HG03521 (cell line): ENCODE data around the gene LRRC31.

Experiments
- ATAC-seq: cut with Tn5 transposase; IDR thresholded peaks from one replicate; pipeline ENCODE4 v1.9.1; 2021; ENCODE audit warnings: mild to moderate bottlenecking, moderate library complexity; ENCODE audit not compliant: unreplicated experiment

The LRRC31 gene

DNA sequence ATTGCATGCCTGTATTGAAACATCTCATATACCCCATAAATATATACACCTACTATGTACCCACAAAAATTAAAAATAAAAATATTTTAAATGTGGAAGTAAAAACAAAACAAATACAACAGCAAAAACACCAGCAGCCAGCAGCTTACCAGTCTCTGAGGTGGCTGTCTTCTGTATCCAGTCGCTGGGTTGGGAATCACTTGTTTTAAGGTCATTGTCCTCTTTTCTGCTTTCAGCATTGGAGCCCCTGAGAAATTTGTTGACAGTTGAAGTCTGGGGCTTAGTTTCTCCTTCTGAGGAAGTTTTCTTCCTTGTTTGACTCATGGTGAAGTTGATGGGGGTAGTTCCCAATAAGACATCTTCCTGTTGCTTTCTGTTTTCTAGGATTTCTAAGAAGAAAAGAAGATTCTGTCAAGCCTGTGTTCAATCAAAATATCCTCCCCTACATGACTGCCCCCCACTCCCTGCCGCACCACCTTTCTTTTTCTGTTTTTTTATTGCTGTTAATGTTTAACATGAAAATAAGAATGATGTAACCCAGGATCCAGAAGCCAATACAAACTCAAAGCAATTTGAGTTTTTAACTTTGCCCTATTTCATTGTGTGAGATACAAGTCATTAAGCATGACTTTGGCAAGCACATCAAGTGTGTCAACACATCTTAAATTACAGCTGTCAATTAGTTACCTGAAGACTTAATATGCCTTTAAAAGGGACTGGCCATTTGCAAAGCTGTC, at the start of gene LRRC31:
Gene LRRC31, minus strand, starts transcription at position 452 of the 737 bp plus-strand sequence. Its CDS starts 128 bp downstream, at position 324.
- no peak for ATAC-seq

DNA sequence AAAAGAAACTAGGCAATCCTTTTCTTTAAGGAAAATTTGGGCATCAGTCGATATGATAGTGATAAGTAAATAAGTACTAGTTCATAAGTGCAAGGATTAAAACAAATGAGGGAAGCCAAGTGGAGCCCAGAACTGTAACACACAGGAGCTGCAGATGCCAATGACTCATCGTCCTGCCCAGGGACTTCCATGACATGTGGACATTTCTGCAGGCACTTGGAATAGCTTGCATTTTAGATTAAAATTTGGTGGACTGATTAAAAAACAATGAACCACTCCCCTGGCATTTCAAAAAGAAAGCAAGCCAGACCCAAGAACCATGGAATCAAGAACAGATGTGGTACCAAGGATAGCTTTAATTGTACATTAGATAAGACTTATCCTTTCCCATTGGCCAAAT, 44.6 kb upstream of the LRRC31 start:
- no peak for ATAC-seq

DNA sequence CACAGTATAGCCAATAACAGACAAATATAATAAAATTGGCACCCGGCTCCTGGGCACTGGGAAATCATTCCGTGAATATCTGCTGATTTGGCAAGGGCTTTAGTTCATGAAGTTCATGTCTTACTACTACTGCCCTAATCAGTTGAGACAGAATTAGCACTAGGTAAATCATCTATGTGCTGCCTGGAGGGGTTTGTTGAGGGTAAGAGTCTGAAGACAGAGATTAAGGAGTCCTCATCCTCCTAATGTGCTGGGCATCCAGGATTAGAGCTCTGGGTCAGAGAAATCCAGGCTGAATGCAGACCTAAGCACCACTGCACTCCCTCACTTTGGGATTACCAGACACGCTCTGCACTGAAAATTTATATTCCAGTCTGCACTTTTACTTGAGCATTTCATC, 43.6 kb upstream of the LRRC31 start:
- ATAC-seq, result no peak

DNA sequence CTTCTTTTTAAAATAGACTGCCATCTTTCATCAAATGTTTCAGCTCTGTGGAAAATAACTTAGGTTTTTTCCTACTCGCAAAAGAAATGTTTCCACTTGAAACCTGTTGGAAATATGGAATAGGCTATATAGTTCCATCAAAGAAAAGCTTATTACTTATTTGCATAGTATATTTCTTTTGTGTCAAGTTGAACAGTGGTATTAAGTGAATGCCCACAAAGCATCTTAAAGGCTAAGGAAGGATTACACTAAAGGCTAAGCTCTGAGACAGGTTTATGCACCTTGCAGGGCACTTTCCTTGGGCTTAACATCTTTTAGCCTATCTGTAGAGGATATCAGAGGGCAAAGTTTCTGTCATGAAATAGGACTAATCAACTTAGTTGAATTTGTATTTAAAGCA, 41.5 kb upstream of the LRRC31 start, which contains the start of gene SAMD7:
Gene SAMD7, plus strand, starts transcription at position 301 of the 400 bp plus-strand sequence. CDS start 7,927 bp downstream, outside the sequence.
- no peak for ATAC-seq

DNA sequence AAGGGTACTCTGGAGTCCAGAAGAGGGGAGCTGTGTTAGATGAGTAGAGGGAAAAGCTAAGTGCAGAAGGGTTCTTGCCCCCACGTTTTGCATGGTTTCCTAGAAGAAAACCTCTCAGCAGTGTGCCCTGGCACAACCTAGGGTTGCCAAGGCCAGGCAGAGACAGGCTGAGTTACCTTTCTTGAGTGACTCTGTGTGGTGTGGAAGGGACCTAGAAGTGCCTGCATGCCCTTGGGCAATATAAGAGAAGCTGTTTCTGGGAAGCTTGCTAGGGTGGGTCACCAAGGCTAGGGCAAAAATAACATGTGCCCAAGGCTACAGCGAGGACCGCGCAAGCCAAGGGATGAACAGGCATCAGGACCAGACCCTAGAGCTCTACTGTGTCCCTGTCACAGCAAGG, 38.2 kb upstream of the LRRC31 start:
- no peak for ATAC-seq

DNA sequence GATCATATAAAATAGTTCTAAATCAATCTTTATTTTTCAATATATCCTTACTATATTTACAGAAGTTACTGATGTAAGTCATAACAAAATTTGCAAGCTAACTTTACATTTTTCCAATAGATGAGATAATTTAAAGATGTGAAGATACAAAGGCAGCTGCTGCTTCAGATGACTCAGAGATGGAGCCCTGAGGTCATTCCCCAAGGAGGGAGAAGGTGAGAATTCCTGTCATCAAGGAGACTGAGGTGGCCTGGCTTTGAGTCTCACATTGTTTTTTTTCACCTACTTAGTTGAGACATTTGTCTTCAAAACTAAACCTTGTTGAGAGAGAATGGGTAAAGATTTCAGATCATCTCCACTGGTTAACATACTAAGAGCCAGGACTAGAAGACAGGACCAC, 37.7 kb upstream of the LRRC31 start:
- no peak for ATAC-seq

DNA sequence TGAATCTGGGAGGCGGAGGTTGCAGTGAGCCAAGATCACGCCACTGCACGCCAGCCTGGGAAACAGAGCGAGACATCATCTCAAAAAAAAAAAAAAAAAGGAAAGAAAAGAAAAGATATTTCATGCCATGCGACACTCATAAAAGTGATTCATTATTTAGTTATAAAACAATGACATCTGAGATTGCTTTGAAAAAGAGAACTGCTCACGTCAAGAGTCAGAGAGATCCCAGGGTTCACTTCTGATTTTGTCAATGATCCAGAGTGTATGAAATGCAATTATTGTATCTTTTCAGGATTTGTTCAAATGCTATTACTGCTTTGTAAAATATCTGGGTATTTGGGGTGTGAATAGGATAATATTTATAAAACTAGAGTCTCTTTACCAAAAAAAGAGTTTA, 35.7 kb upstream of the LRRC31 start:
- no peak for ATAC-seq

DNA sequence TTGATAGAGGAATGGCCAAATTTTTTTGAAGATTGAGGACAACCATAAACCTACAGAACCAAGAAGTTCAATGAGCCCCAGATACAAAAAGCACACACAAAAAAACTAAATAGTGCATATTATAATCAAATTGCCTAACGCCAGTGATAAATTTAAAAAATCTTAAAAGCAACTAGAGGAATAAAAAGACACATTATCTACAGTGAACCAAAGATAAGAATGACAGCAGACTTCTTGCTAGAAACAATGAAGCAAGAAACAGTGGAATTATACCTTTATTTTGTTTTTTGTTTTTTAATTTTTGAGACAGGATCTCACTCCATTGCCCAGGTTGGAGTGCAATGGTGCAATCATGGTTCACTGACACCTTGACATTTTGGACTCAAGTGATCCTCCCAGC, 31.7 kb upstream of the LRRC31 start:
- ATAC-seq, result no peak

DNA sequence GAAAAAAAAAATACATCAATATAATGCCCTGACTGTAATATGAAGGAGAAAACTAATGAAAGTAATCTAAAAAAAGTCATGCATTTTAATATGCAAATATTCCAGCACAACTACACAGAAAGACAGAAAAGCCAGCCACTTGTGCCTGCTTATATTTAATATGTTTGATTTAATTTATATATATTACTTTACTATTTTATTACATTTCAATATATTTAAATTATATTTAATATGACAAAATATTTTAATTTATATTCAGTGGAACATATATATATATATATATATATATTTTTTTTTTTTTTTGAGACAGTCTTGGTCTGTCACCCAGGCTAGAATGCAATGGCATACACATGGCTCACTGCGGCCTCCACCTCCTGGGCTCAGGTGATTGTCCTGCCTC, 27.5 kb upstream of the LRRC31 start:
- no peak for ATAC-seq

DNA sequence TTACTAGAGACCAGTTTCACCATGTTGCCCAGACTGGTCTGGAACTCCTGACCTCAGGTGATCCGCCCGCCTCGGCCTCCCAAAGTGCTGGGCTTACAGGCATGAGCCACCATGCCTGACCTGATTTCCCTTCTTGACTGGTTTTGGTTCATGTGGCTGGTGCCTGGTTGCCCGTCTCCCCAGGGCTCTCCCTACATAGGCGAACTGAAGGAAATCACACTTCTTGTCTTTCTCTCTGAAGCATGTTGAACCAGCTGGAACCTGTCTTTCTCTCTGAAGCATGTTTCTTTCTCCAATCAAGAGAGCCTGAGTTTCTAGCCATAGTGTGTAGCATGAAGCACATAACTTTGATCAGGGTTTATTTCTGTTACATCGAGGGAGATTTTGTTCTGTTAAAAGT, 25.3 kb upstream of the LRRC31 start:
- ATAC-seq, result no peak

DNA sequence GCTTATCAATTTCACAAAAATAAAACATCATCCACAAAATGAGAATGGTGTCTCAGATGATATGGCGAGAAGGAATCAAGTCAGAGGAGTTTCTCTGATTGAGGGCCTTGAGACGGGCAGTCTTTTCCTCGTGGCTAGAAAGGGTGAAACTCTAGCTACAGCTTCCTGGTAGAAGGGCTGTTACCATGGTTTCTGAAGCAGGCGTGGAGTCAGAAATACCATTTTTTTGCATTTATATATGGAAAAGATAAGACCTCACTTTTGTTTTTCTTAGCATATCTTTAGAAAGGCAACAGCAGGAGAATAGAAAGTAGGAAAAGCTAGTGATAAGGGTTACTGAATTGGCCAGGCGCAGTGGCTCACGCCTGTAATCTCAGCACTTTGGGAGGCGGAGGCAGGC, 24.4 kb upstream of the LRRC31 start:
- ATAC-seq, result no peak

DNA sequence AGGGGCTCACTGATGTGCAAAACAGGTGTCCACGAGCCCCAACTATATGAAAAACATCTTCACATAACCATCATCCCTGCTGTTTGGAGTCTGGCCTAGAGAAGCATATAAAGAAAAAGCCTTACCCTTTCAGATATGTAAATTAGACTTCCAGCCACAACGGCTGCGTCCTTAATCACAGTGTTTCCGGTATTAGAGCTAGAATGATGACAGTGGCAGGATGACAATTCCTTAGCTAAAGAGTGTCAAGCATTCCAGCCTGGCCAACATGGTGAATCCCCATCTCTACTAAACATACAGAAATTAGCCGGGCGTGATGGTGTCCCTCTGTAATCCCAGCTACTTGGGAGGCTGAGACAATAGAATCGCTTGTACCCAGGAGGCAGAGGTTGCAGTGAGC, 22.2 kb upstream of the LRRC31 start:
- ATAC-seq, result no peak

DNA sequence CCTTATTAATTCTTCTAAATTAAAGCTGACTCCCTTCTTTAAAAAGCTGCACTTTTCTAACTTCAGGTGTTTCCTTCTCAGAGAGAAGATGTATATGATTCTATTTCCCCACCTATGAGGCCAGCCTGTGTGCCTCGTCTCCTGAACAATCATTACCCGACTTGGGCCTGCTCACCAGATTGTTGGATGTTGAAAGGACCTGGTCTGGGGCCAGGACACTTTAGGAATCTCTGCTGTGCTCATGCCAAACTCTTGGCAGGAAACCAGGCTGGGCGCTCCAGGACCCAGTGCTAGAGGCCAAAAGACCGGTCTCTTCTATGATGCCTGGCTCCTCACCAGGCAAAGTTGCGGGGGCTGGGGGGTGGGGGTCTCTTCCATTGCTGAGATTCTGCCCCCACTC, 16.9 kb upstream of the LRRC31 start:
- no peak for ATAC-seq

DNA sequence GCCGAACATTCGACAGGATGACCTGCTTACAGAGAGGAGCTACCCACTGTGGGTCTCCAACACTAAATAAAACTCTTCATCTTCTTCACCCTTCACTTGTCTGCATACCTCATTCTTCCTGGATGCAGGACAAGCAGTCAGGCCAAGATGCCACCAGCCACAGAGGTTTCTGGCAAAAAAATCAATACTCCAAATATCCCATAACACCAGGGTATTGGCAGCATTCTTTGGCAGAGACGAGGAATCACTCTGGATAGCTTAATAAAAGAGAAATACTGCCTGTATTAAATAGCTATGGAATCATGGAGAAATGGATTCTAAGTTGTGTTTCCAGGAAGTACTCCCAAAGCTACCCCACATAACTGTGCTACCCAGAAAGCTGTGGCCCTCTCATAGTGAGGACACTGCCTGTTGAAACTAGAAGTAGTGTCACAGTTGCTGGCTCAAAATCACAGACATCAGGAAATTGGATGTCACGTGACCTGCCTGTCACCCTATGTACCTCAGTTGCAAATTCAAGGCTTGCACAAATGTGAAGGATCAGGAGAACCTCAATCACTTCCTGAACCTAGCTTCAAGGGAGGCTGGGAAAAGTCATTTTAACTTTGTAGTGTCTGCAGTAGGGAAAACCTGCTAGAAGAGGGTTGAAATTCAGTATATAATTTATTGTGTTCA, 11.0 kb upstream of the LRRC31 start:
- ATAC-seq, result no peak

DNA sequence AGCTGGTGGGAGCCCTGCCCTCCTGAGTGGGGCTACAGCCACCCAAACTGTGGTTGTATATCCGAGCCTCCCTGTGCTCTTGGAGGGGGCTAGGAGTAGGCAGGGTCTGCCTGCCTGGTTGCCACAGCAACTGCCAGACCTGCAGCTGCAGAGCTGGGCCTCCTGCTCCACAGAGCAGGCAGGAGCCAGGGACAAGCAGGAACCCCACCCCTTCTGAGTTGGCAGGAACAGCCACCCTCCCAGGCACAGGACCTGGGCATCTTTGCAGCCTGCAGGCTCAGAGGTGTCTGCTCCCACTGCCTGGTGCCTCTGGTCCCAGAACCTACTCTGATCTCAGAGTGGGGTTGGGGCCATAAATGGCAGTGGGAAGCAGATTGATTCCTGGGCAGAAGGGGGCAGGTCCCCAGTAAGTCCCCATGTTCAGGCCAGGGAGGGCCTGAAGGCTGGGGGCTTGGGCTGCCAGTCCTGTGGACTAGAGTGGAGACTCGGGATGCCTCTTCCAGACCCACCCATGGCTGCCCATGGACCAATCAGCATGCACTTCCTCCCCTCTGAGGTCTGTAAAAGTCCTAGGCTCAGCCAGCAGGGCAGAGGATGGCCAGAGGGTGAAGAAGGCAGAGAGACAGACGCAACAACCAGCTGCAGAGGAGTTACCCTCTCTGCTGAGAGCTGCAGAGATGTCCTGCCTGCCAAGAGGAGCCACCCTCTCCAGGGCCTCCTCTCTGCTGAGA, 10.3 kb upstream of the LRRC31 start:
- no peak for ATAC-seq

DNA sequence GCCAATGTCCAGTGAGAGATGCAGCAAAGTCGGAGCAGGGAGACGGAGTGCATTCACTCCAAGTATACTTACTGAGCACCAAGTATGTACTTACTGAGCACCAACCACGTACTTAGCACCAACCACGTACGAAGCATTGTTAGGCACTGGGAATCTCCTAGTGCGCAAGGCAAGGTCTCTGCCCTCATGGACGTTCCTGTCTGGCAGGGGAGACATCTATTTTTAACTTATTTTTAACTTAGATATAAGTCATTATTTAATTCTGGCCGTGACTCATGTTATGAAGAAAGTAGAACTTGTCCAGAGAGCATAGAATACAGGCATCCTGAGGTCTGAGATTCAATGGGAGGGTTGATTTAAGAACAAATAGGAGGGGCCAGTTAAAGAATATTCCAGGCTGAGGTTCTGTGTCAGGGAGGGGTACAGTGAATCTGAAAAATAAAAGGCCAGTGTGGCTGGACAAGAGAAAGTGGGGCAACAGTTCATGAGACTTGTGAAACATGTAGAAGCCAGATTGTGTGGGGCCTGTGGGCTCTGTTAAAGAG, 9.3 kb upstream of the LRRC31 start:
- ATAC-seq, result no peak

DNA sequence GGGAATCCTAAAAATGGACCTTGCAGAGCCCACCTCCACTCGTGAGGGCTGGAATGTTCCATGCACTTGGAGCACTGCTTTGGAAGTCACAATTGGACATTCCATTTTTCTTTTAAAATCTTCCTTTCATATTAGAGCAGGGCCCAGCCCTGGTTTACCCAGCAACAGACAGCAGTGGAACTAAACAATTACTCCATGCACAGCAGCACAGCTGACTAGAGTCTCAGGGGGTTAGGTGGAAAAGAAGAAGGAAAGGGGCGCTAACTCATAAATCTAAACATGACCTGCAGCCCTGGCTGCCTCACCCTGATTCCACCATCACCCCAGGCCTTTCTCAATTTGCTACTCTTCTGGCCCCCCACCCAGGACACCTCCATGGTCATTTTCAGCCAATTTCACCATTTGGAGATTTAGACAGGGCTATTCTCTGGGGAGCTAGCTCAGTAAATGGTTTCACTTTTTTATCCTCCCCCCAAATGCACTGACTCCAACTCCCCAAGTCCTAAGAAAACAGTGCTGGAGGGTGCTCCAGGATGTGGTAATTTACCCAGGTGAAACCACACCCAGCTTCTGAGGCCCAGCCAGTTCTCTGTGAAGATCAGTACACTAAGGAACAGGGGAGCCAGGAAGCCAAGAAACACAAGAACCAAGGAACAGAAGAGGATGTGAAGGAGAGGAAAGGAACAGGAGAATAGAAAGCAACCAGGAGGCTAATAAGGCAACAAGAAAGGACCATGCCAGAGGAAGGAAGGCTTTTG, 1.6 kb upstream of the LRRC31 start:
- ATAC-seq, result no peak

DNA sequence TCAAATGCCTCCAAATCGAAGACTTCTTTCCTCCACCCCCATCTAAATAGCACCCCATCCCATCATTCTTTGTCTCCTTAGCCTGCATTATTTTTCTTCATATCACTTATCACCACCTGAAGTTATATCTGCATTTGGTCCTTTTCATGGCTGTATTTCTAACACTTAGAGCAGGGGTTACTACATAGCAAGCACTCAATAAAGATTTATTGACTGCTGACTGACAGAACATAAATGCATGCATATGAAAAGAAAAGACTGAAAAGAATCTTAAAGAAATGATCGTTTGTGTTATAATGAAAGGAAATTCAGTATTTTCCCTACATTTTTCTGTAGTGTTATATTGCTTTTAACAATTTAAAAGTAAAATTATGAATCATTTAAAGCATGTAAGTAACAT, 1.4 kb downstream of the LRRC31 start:
- no peak for ATAC-seq

DNA sequence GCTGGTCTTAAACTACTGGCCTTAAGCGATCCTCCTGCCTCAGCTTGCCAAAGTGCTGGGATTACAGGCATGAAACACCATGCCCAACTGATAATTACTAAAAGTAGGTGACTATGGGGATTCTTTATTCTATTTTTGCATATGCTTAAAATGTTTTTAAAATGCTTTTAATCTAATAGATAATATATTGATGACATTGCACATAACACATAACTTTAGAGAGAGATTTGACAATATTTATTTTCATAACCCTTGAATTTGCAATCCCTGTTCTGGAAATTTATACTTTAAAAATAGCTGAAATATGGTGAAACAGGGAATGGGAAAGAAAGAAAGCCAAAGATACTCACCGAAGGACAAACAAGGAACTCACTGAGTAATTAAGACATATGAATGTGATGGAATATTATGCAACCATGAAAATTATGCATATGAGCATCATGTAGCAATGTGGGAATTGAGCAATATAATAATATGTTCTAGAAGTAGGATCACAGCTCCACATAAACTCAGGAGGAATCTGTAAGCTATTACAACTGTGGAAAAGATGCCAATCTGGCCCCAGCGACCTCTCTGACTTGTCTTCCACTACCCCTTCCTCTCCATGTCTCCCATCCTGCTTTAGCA, 2.0 kb downstream of the LRRC31 start:
- ATAC-seq, result no peak

DNA sequence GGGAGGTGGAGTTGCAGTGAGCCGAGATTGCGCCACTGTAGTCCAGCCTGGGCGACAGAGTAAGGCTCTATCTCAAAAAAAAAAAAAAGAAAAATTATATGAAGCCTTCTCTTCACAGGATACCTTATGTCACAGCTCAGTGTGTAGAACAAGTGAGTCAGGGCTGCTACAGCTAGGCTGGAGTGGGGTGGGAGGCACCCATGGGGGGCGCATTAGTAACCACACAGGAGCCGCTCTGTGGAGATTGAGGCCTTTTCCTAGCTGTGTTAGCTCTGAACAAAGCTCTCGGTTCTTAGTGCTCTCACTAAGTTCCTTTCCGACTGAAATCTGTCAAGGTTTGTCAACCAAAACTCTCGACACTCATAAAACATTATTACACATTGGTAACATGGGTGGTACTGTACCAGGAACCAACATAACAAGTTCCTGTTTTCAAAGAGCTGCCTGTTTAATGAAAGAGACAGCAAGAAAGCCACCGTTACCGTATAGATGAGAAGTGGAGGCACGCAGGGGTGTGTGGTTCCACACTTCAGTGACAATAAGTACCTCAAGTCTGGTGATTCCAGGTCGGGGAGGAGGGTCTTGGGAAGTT, 4.5 kb downstream of the LRRC31 start:
- no peak for ATAC-seq
